HCT116 (cell line): ENCODE measurements around the gene LRRC14B. TPM values are rescaled to one million over a fixed set of nuclear protein-coding genes. Genes with fewer than 3 reads are reported as not detected.

Experiments
- ATAC-seq: fragments of 200-7000 bp; cut with Tn5 transposase; 2 replicates; pipeline ENCODE4 v1.9.1; 2020; ENCODE audit warnings: mild to moderate bottlenecking, moderate library complexity
- BruUV-seq: library from RNA; stranded (reverse); fragments of 400-500 nt; replicated peaks from 2 replicates; lab custom pipeline; 2021; lab: Mats Ljungman, UMichigan
- CTCF ChIA-PET: fragments of 300-600 bp; sonication (Branson Sonifier 250); formaldehyde crosslinking; loops from one replicate; lab custom pipeline; 2021; ENCODE audit warnings: antibody characterized with exemption; lab: Charles Lee
- POLR2A ChIA-PET: fragments of 300-600, 350-600 bp; sonication (Branson Sonifier 250); formaldehyde crosslinking; loops from one replicate; lab custom pipeline; 2021; ENCODE audit warnings: antibody characterized with exemption; lab: Charles Lee
- RAD21 ChIA-PET, 2 experiments: fragments of 300-600 bp; sonication (Branson Sonifier 250); formaldehyde crosslinking; loops; one replicate each; lab custom pipeline; 2023; ENCODE audit warnings: low total read pairs in 2 of 2; ENCODE audit not compliant: uncharacterized antibody in 2 of 2, unreplicated experiment in 2 of 2, low non-redundant PET in 1 of 2; lab: Charles Lee
- DNase-seq: peaks from one replicate; pipeline ENCODE4 v3.0.0-alpha.2; 2010; ENCODE audit warnings: low read depth, low spot score
- H2AFZ ChIP-seq: fragments of 200-600 bp; shearing (Covaris generic), sonication (generic); 2 replicates; pipeline ENCODE4 v1.6.1; 2017; ENCODE audit warnings: low read depth, mixed run types, mixed read lengths, antibody characterized with exemption, low read length; ENCODE audit not compliant: poor library complexity, severe bottlenecking
- H3K27ac ChIP-seq: 2 replicates; pipeline ENCODE4 v1.5.1; 2012; ENCODE audit warnings: low read depth, low read length
- H3K27me3 ChIP-seq: fragments of 200-600 bp; sonication (generic); 2 replicates; pipeline ENCODE4 v1.6.1; 2016; ENCODE audit warnings: mixed run types, low read length, mixed read lengths; ENCODE audit not compliant: insufficient read depth
- H3K36me3 ChIP-seq, 2 experiments: fragments of 200-500 bp in 1 of 2; fragments of 200-600 bp in 1 of 2; sonication (Bioruptor generic) in 1 of 2; sonication (generic) in 1 of 2; 2 replicates each; pipeline versions ENCODE4 v1.5.1 to v1.6.1; 2014 to 2016; ENCODE audit warnings: low read length in 2 of 2, inconsistent platforms in 1 of 2, mixed read lengths in 1 of 2, mixed run types in 1 of 2; ENCODE audit not compliant: insufficient read depth in 2 of 2, control insufficient read depth in 1 of 2
- H3K4me1 ChIP-seq, 2 experiments: fragments of 200-600 bp in 1 of 2; sonication (generic) in 1 of 2; 2 replicates each; pipeline versions ENCODE4 v1.5.1 to v1.6.1; 2012 to 2017; ENCODE audit warnings: low read length in 2 of 2, inconsistent platforms in 1 of 2, mild to moderate bottlenecking in 1 of 2, mixed read lengths in 1 of 2, mixed run types in 1 of 2, moderate library complexity in 1 of 2; ENCODE audit not compliant: insufficient read depth in 2 of 2, control insufficient read depth in 1 of 2
- H3K4me2 ChIP-seq: fragments of 200-600 bp; sonication (generic); 2 replicates; pipeline ENCODE4 v1.6.1; 2017; ENCODE audit warnings: mixed run types, low read length, mixed read lengths
- H3K4me3 ChIP-seq, 2 experiments: fragments of 200-600 bp in 1 of 2; sonication (generic) in 1 of 2; replicated peaks in 1 of 2; 2 replicates each; pipeline ENCODE4 v1.5.1; 2011 to 2016; ENCODE audit warnings: low read length in 2 of 2, control low read depth in 1 of 2, low read depth in 1 of 2, mild to moderate bottlenecking in 1 of 2, mixed read lengths in 1 of 2, mixed run types in 1 of 2
- H3K79me2 ChIP-seq: fragments of 200-600 bp; sonication (generic); 2 replicates; pipeline ENCODE4 v1.6.1; 2017; ENCODE audit warnings: mild to moderate bottlenecking, mixed run types, low read length, moderate library complexity, mixed read lengths; ENCODE audit not compliant: insufficient read depth
- H3K9ac ChIP-seq: fragments of 200-600 bp; sonication (generic); 2 replicates; pipeline ENCODE4 v1.6.1; 2016; ENCODE audit warnings: low read length, mixed read lengths
- H3K9me2 ChIP-seq: fragments of 200-600 bp; sonication (generic), shearing (Covaris generic); 2 replicates; pipeline ENCODE4 v1.6.1; 2017; ENCODE audit warnings: mixed run types, mild to moderate bottlenecking, moderate library complexity; ENCODE audit not compliant: insufficient read depth
- H3K9me3 ChIP-seq, 2 experiments: fragments of 200-500 bp in 1 of 2; fragments of 200-600 bp in 1 of 2; sonication (Bioruptor generic) in 1 of 2; sonication (generic) in 1 of 2; 2 replicates each; pipeline ENCODE4 v1.6.1; 2014 to 2017; ENCODE audit warnings: low read length in 2 of 2, mixed read lengths in 2 of 2, inconsistent platforms in 1 of 2, low read depth in 1 of 2, mild to moderate bottlenecking in 1 of 2, mixed run types in 1 of 2, moderate library complexity in 1 of 2; ENCODE audit not compliant: control insufficient read depth in 1 of 2, insufficient read depth in 1 of 2
- H4K20me1 ChIP-seq: fragments of 200-600 bp; sonication (generic), shearing (Covaris generic); 2 replicates; pipeline ENCODE4 v1.6.1; 2017; ENCODE audit warnings: mixed run types, mild to moderate bottlenecking, moderate library complexity; ENCODE audit not compliant: insufficient read depth
- EGR1 ChIP-seq: IDR thresholded peaks from 2 replicates; pipeline ENCODE4 v1.6.1; 2012; ENCODE audit warnings: low read depth
- EZH2 ChIP-seq: fragments of 200-600 bp; sonication (generic); IDR thresholded peaks from 2 replicates; pipeline ENCODE4 v1.6.1; 2017; ENCODE audit warnings: antibody characterized with exemption, mixed run types
- RAD21 ChIP-seq: IDR thresholded peaks from 2 replicates; pipeline ENCODE4 v1.6.1; 2012; ENCODE audit warnings: low read depth, mild to moderate bottlenecking
- REST ChIP-seq: IDR thresholded peaks from 2 replicates; pipeline ENCODE4 v1.6.1; 2012; ENCODE audit warnings: low read depth
- SP1 ChIP-seq: IDR thresholded peaks from 2 replicates; pipeline ENCODE4 v1.6.1; 2012; ENCODE audit warnings: low read depth
- SRF ChIP-seq: IDR thresholded peaks from 2 replicates; pipeline ENCODE4 v1.6.1; 2012; ENCODE audit warnings: low read depth
- intact Hi-C: fragments of 100-400 bp; cut with micrococcal nuclease; formaldehyde crosslinking; loops from 2 replicates; pipeline ENCODE4 v1.10.0; 2022
- total RNA-seq: library from RNA; stranded (reverse); gene quantifications from one replicate; pipeline ENCODE4 v1.2.1, GENCODE V29; 2021; ENCODE audit not compliant: unreplicated experiment
- TF ChIP-seq, protein P1 (sequence below): IDR thresholded peaks from 2 replicates; pipeline ENCODE4 v1.6.1; 2012
- TF ChIP-seq, protein P2 (sequence below), 3 experiments: fragments of 200-600 bp in 1 of 3; sonication (generic) in 1 of 3; IDR thresholded peaks in 2 of 3; conservative IDR thresholded peaks in 1 of 3; 2 replicates each; pipeline ENCODE4 v1.5.1; 2012 to 2017; ENCODE audit warnings: low read depth in 2 of 3, low read length in 2 of 3, antibody characterized with exemption in 1 of 3, borderline replicate concordance in 1 of 3, control low read depth in 1 of 3, mild to moderate bottlenecking in 1 of 3, mixed read lengths in 1 of 3, mixed run types in 1 of 3, moderate library complexity in 1 of 3; ENCODE audit not compliant: insufficient read depth in 1 of 3
- TF ChIP-seq, protein P3 (sequence below): IDR thresholded peaks from 2 replicates; pipeline ENCODE4 v1.6.1; 2011; ENCODE audit warnings: mild to moderate bottlenecking, low read length, moderate library complexity; ENCODE audit not compliant: insufficient replicate concordance; ENCODE audit errors: extremely low read depth

Gene LRRC14B
- total RNA-seq, 1 experiment from 2014 or later, result not detected

GRCh38 chr5:204001-204400 is 12.7 kb downstream of the LRRC14B start (continued):
- TF ChIP-seq EZH2 (no peak), REST (no peak), RAD21 (no peak)

DNA sequence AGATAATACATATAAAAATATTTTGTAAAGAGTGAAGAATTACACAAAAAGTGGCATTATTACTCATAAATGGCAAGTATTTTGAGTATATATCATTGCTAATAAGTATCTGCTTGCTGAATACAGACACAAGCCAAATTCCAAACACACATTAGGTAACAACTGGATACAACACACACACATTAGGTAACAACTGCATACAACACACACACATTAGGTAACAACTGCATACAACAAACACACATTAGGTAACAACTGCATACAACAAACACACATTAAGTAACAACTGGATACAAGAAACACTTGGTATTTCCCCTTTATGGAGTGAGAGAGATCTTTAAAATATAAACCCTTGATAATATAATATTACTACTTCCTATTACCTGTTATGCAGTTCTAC is 13.2 kb downstream of the LRRC14B start:
- Histone ChIP-seq H3K36me3 (peaks cover 0 to 7% of the 10 kb centered on the region in 2 experiments; a peak in 2 of 4 replicates), H3K9ac (no peak overlapping the region), H4K20me1 (no peaks in the 10 kb centered on the region), H3K79me2 (peaks cover 20% of the 10 kb centered on the region; the same call in 1 of the 2 replicates), H3K9me2 (no peaks in the 10 kb centered on the region), H3K4me2 (no peak overlapping the region)
- no peak for ATAC-seq
- intact Hi-C loops, result no loop called here
- TF ChIP-seq, protein P1, sequence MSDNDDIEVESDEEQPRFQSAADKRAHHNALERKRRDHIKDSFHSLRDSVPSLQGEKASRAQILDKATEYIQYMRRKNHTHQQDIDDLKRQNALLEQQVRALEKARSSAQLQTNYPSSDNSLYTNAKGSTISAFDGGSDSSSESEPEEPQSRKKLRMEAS, result no peak
- TF ChIP-seq EGR1, result no peak
- TF ChIP-seq, protein P2, sequence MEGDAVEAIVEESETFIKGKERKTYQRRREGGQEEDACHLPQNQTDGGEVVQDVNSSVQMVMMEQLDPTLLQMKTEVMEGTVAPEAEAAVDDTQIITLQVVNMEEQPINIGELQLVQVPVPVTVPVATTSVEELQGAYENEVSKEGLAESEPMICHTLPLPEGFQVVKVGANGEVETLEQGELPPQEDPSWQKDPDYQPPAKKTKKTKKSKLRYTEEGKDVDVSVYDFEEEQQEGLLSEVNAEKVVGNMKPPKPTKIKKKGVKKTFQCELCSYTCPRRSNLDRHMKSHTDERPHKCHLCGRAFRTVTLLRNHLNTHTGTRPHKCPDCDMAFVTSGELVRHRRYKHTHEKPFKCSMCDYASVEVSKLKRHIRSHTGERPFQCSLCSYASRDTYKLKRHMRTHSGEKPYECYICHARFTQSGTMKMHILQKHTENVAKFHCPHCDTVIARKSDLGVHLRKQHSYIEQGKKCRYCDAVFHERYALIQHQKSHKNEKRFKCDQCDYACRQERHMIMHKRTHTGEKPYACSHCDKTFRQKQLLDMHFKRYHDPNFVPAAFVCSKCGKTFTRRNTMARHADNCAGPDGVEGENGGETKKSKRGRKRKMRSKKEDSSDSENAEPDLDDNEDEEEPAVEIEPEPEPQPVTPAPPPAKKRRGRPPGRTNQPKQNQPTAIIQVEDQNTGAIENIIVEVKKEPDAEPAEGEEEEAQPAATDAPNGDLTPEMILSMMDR (IDR thresholded peaks at IDR 0.05 in 2 of 3, conservative IDR thresholded peaks at IDR 0.05 in 1 of 3; ENCODE audit: borderline replicate concordance in 1 of 3, insufficient read depth in 1 of 3, low read depth in 2 of 3, low read length in 2 of 3), result no peak
- TF ChIP-seq, protein P3, sequence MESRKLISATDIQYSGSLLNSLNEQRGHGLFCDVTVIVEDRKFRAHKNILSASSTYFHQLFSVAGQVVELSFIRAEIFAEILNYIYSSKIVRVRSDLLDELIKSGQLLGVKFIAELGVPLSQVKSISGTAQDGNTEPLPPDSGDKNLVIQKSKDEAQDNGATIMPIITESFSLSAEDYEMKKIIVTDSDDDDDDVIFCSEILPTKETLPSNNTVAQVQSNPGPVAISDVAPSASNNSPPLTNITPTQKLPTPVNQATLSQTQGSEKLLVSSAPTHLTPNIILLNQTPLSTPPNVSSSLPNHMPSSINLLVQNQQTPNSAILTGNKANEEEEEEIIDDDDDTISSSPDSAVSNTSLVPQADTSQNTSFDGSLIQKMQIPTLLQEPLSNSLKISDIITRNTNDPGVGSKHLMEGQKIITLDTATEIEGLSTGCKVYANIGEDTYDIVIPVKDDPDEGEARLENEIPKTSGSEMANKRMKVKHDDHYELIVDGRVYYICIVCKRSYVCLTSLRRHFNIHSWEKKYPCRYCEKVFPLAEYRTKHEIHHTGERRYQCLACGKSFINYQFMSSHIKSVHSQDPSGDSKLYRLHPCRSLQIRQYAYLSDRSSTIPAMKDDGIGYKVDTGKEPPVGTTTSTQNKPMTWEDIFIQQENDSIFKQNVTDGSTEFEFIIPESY, result no peak
- TF ChIP-seq SRF, result no peak
- TF ChIP-seq RAD21, result no peak
- TF ChIP-seq SP1, result no peak
- TF ChIP-seq, all 23 proteins: peak for 0
- DNase-seq, result no peak
- no peak overlapping the region for H3K4me3 ChIP-seq
- RAD21 ChIA-PET, result no interaction called here
- CTCF ChIA-PET, result no interaction called here
- no TSS peak for BruUV-seq
- H3K27ac ChIP-seq, result no peak overlapping the region
- no peaks in the 10 kb centered on the region for H3K9me3 ChIP-seq
- no peaks in the 10 kb centered on the region for H3K4me1 ChIP-seq
- no peak overlapping the region for H2AFZ ChIP-seq
- H3K27me3 ChIP-seq, result no peaks in the 10 kb centered on the region
- POLR2A ChIA-PET, result no interaction called here
